HT-29 (cell line): ENCODE results near the gene E2F8. TPM values are rescaled to one million over a fixed set of nuclear protein-coding genes. Genes with fewer than 3 reads are reported as not detected.

Experiments used
- DNase-seq: peaks from one replicate; pipeline ENCODE4 v3.0.0-alpha.2; 2015; ENCODE audit warnings: low spot score
- total RNA-seq: library from RNA; depleted of rRNA; stranded (reverse); fragments of >200 nt; shearing (Covaris generic); gene quantifications from 2 replicates; pipeline ENCODE4 v1.2.3, GENCODE V29; 2014; rRNA removed

Gene E2F8
- total RNA-seq, 1 experiment from 2014 or later: 5.9 TPM

DNA sequence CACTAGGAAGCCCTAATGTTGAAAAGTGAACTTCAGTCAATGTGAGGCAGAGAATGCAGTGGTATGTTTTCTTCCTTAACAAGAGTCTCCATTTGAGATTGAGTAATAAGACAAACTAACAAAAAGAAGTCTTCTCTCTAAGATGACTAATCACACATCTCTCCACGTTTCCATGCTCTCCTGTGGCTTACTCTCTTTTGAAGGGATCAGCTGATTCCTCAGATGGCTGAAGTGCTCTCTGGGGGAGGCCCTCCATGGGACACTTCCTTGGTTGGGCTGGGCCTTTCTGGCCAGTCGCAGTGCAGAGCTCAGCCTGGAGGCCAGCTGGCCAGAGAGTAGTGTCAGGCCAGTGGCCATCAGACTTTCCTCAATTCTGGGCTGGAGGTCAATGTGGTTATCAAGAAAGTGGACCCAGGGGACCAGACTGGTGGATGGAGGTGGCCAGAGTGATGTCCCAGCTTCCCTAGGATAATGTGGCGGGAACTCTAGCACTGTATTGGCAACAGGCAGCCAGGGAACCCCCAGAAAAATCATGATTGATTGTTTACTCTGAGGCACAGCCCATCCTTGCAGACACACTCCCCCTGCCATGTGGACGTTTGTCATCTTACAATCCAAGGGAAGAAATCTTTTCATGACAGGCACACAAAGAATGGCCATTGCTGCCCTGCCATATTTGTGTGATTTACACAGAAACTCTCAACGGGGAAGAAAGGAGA lies 53.5 kb downstream of the E2F8 start:
- DNase-seq: no peak

GRCh38 chr11:19185516-19186052 lies 55.2 kb downstream of the E2F8 start:
- no peak for DNase-seq

- DNase-seq: no peak
Measured at GRCh38 chr11:19185036-19185435, 55.7 kb downstream of the E2F8 start.

GRCh38 chr11:19183646-19184045 lies 57.1 kb downstream of the E2F8 start:
- DNase-seq: no peak

- no peak for DNase-seq
Measured at GRCh38 chr11:19181531-19182261, 59.0 kb downstream of the E2F8 start.

GRCh38 chr11:19176629-19177186 lies 64.0 kb downstream of the E2F8 start:
- no peak for DNase-seq

Other genes starting within 250 kb of the E2F8 start
- not detected in 2 replicates for gene MRGPRX2, start 180.2 kb downstream of the E2F8 start, total RNA-seq
- gene ZDHHC13, start 123.8 kb downstream of the E2F8 start, total RNA-seq: 12.2 and 16.1 TPM in 2 replicates
- gene CSRP3, start 39.0 kb downstream of the E2F8 start, total RNA-seq: not detected in 2 replicates